ENCODE results near the gene PRUNE2. TPM values are rescaled to one million over a fixed set of nuclear protein-coding genes. Genes with fewer than 3 reads are reported as not detected.

The PRUNE2 gene
- polyA plus RNA-seq, 1 donor (not counting 4 experiments of a cell fraction or from before 2014, with no cell fraction given), result 0.41 TPM

GRCh38 chr9:76901801-76902200 lies 4.1 kb downstream of the PRUNE2 start:
- FAIRE-seq (no peak), DNase-seq (ENCODE audit: low read depth, low spot score) (no peak)
- H3K9me1 ChIP-seq (ENCODE audit: control insufficient read depth, extremely low read depth, insufficient read depth, low read length), result no peaks in the 10 kb centered on the region
- peaks cover 17% of the 10 kb centered on the region for H3K27me3 ChIP-seq (ENCODE audit: control insufficient read depth, extremely low read depth, insufficient read depth, low read length)
- no peaks in the 10 kb centered on the region for H4K20me1 ChIP-seq (ENCODE audit: control insufficient read depth, extremely low read depth, insufficient read depth, low read length)
- dilution Hi-C loops (cut with MboI; ENCODE audit: extremely low pct_ligation_motif_present, low sequenced_read_pairs), result no loop called here
- H3K4me1 ChIP-seq (ENCODE audit: control insufficient read depth, extremely low read depth, insufficient read depth, low read length), result peaks cover 9% of the 10 kb centered on the region
- H3K4me2 ChIP-seq (ENCODE audit: control insufficient read depth, extremely low read depth, insufficient read depth, low read depth, low read length), result no peak overlapping the region
- H2AFZ ChIP-seq (ENCODE audit: control insufficient read depth, low read length), result no peak overlapping the region
- H3K9ac ChIP-seq (ENCODE audit: control insufficient read depth, extremely low read depth, insufficient read depth, low read length), result no peak overlapping the region
- H3K36me3 ChIP-seq (ENCODE audit: control insufficient read depth in 2 of 2, extremely low read depth in 1 of 2, insufficient read depth in 2 of 2, low read length in 2 of 2), result no peaks in the 10 kb centered on the region
- TF ChIP-seq EZH2 (IDR thresholded peaks at IDR 0.05; ENCODE audit: low read length), result no peak
- TF ChIP-seq, protein P1, sequence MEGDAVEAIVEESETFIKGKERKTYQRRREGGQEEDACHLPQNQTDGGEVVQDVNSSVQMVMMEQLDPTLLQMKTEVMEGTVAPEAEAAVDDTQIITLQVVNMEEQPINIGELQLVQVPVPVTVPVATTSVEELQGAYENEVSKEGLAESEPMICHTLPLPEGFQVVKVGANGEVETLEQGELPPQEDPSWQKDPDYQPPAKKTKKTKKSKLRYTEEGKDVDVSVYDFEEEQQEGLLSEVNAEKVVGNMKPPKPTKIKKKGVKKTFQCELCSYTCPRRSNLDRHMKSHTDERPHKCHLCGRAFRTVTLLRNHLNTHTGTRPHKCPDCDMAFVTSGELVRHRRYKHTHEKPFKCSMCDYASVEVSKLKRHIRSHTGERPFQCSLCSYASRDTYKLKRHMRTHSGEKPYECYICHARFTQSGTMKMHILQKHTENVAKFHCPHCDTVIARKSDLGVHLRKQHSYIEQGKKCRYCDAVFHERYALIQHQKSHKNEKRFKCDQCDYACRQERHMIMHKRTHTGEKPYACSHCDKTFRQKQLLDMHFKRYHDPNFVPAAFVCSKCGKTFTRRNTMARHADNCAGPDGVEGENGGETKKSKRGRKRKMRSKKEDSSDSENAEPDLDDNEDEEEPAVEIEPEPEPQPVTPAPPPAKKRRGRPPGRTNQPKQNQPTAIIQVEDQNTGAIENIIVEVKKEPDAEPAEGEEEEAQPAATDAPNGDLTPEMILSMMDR (optimal IDR thresholded peaks at IDR 0.05 in 1 of 3, IDR thresholded peaks at IDR 0.05 in 1 of 3, conservative IDR thresholded peaks at IDR 0.05 in 1 of 3; ENCODE audit: extremely low read depth in 1 of 3, insufficient read depth in 2 of 3, low read length in 3 of 3), result no peak
- H3K4me3 ChIP-seq (ENCODE audit: control insufficient read depth in 2 of 3, extremely low read depth in 1 of 3, insufficient read depth in 2 of 3, low read depth in 1 of 3, low read length in 3 of 3), result no peak overlapping the region
- H3K79me2 ChIP-seq (ENCODE audit: control insufficient read depth, insufficient read depth, low read length), result no peaks in the 10 kb centered on the region
- H3K27ac ChIP-seq (ENCODE audit: control insufficient read depth, insufficient read depth, low read length), result no peak overlapping the region
- no peaks in the 10 kb centered on the region for H3K9me3 ChIP-seq (ENCODE audit: control insufficient read depth, low read depth, low read length)

- dilution Hi-C loops (cut with MboI; ENCODE audit: extremely low pct_ligation_motif_present, low sequenced_read_pairs), result no loop called here
- Histone ChIP-seq H3K9me3 (ENCODE audit: control insufficient read depth, low read depth, low read length) (no peaks in the 10 kb centered on the region), H3K4me3 (ENCODE audit: control insufficient read depth in 2 of 3, extremely low read depth in 1 of 3, insufficient read depth in 2 of 3, low read depth in 1 of 3, low read length in 3 of 3) (no peak overlapping the region), H3K36me3 (ENCODE audit: control insufficient read depth in 2 of 2, extremely low read depth in 1 of 2, insufficient read depth in 2 of 2, low read length in 2 of 2) (no peaks in the 10 kb centered on the region), H2AFZ (ENCODE audit: control insufficient read depth, low read length) (no peak overlapping the region), H3K9ac (ENCODE audit: control insufficient read depth, extremely low read depth, insufficient read depth, low read length) (no peak overlapping the region), H3K9me1 (ENCODE audit: control insufficient read depth, extremely low read depth, insufficient read depth, low read length) (no peaks in the 10 kb centered on the region), H3K27ac (ENCODE audit: control insufficient read depth, insufficient read depth, low read length) (no peak overlapping the region), H3K4me1 (ENCODE audit: control insufficient read depth, extremely low read depth, insufficient read depth, low read length) (peaks cover 9% of the 10 kb centered on the region), H4K20me1 (ENCODE audit: control insufficient read depth, extremely low read depth, insufficient read depth, low read length) (no peaks in the 10 kb centered on the region), H3K27me3 (ENCODE audit: control insufficient read depth, extremely low read depth, insufficient read depth, low read length) (peaks cover 12% of the 10 kb centered on the region), H3K4me2 (ENCODE audit: control insufficient read depth, extremely low read depth, insufficient read depth, low read depth, low read length) (no peak overlapping the region), H3K79me2 (ENCODE audit: control insufficient read depth, insufficient read depth, low read length) (no peaks in the 10 kb centered on the region)
- TF ChIP-seq EZH2 (IDR thresholded peaks at IDR 0.05; ENCODE audit: low read length), result no peak
- TF ChIP-seq, protein P1 (optimal IDR thresholded peaks at IDR 0.05 in 1 of 3, IDR thresholded peaks at IDR 0.05 in 1 of 3, conservative IDR thresholded peaks at IDR 0.05 in 1 of 3; ENCODE audit: extremely low read depth in 1 of 3, insufficient read depth in 2 of 3, low read length in 3 of 3), result no peak
- DNase-seq (ENCODE audit: low read depth, low spot score) (no peak), FAIRE-seq (no peak)
Observed at GRCh38 chr9:76900884-76901440, 5.0 kb downstream of the PRUNE2 start.

Measured in keratinocyte (primary cell).